B cell (primary cell): ENCODE results near the gene KCNIP2. TPM values are rescaled to one million over a fixed set of nuclear protein-coding genes. Genes with fewer than 3 reads are reported as not detected.

ENCODE experiments used
- ATAC-seq: fragments of 200-7000 bp; cut with Tn5 transposase; one replicate; pipeline ENCODE4 v1.10.0; 2021; ENCODE audit warnings: low read depth, mild to moderate bottlenecking, moderate number of reproducible peaks, moderate library complexity
- CTCF ChIA-PET: fragments of 350-600 bp; sonication (Branson Sonifier 250); formaldehyde crosslinking; loops from one replicate; lab custom pipeline; 2021; ENCODE audit warnings: antibody characterized with exemption, inconsistent platforms; lab: Charles Lee
- POLR2A ChIA-PET: fragments of 350-600 bp; sonication (Branson Sonifier 250); formaldehyde crosslinking; loops from one replicate; lab custom pipeline; 2021; ENCODE audit warnings: antibody characterized with exemption; lab: Charles Lee
- DNase-seq: peaks from one replicate; pipeline ENCODE4 v3.0.0; 2013
- H2AFZ ChIP-seq: 2 replicates; pipeline ENCODE4 v1.6.1; 2012; ENCODE audit warnings: mild to moderate bottlenecking, low read depth, low read length; ENCODE audit not compliant: insufficient read depth, poor library complexity, severe bottlenecking
- H3K27ac ChIP-seq, 2 donors: 1 replicate in 1 of 2; 2 replicates in 1 of 2; pipeline ENCODE4 v1.5.1; 2012 to 2013; ENCODE audit warnings: low read length in 2 of 2, mild to moderate bottlenecking in 2 of 2, moderate library complexity in 1 of 2
- H3K27me3 ChIP-seq, 4 experiments: fragments of 200-600 bp in 1 of 4; sonication (generic) in 1 of 4; replicated peaks in 1 of 4; 1 replicate in 2 of 4; 2 replicates in 2 of 4; pipeline versions ENCODE4 v1.6.1 to v1.7.0; 2013 to 2016; ENCODE audit warnings: low read length in 3 of 4, mild to moderate bottlenecking in 2 of 4, mixed read lengths in 1 of 4, moderate library complexity in 1 of 4; ENCODE audit not compliant: insufficient read depth in 4 of 4, control insufficient read depth in 3 of 4; ENCODE audit errors: control extremely low read depth in 1 of 4
- H3K36me3 ChIP-seq, 2 experiments: replicated peaks in 1 of 2; 1 replicate in 1 of 2; 2 replicates in 1 of 2; pipeline versions ENCODE4 v1.6.1 to v1.7.1; 2013; ENCODE audit warnings: low read length in 1 of 2; ENCODE audit not compliant: insufficient read depth in 2 of 2, control insufficient read depth in 1 of 2; ENCODE audit errors: control extremely low read depth in 1 of 2, extremely low read depth in 1 of 2
- H3K4me1 ChIP-seq, 2 donors: fragments of 200-600 bp in 1 of 2; sonication (generic) in 1 of 2; 1 replicate in 1 of 2; 2 replicates in 1 of 2; pipeline versions ENCODE4 v1.5.1 to v1.6.1; 2013 to 2017; ENCODE audit warnings: low read length in 2 of 2; ENCODE audit not compliant: control insufficient read depth in 2 of 2, insufficient read depth in 2 of 2
- H3K4me2 ChIP-seq: replicated peaks from 2 replicates; pipeline ENCODE3; 2012; ENCODE audit warnings: mild to moderate bottlenecking, low read depth, low read length; ENCODE audit not compliant: poor library complexity, severe bottlenecking
- H3K4me3 ChIP-seq, 5 experiments: fragments of 200-600 bp in 1 of 5; sonication (generic) in 1 of 5; 1 replicate in 3 of 5; 2 replicates in 2 of 5; pipeline versions ENCODE4 v1.5.1 to v1.7.0; 2011 to 2016; ENCODE audit warnings: low read length in 4 of 5, mild to moderate bottlenecking in 4 of 5, low read depth in 2 of 5, control low read depth in 1 of 5, moderate library complexity in 1 of 5; ENCODE audit not compliant: insufficient read depth in 1 of 5; ENCODE audit errors: control extremely low read depth in 1 of 5, extremely low read depth in 1 of 5
- H3K79me2 ChIP-seq: fragments of 200-600 bp; sonication (generic); one replicate; pipeline ENCODE4 v1.6.0; 2016; ENCODE audit warnings: low read length; ENCODE audit not compliant: control insufficient read depth, insufficient read depth
- H3K9ac ChIP-seq: fragments of 200-600 bp; sonication (generic); 2 replicates; pipeline ENCODE4 v1.6.1; 2017; ENCODE audit warnings: mild to moderate bottlenecking, low read length, moderate library complexity
- H3K9me3 ChIP-seq, 3 donors: one replicate each; pipeline versions ENCODE4 v1.6.1 to v1.7.1; 2013; ENCODE audit warnings: low read length in 2 of 3; ENCODE audit not compliant: control insufficient read depth in 2 of 3, insufficient read depth in 1 of 3; ENCODE audit errors: control extremely low read depth in 1 of 3
- H4K20me1 ChIP-seq: 2 replicates; pipeline ENCODE4 v1.6.0; 2012; ENCODE audit warnings: mild to moderate bottlenecking, low read length; ENCODE audit not compliant: insufficient read depth, control insufficient read depth, poor library complexity, severe bottlenecking
- H3K27ac Mint-ChIP-seq: one replicate; pipeline ENCODE4 v1.8.0; 2021; ENCODE audit warnings: mixed read lengths
- H3K27me3 Mint-ChIP-seq: one replicate; pipeline ENCODE4 v1.8.0; 2021; ENCODE audit warnings: mixed read lengths
- H3K4me1 Mint-ChIP-seq: one replicate; pipeline ENCODE4 v1.8.0; 2021; ENCODE audit warnings: mixed read lengths
- H3K4me3 Mint-ChIP-seq: one replicate; pipeline ENCODE4 v1.8.0; 2021; ENCODE audit warnings: mixed read lengths
- H3K9me3 Mint-ChIP-seq: one replicate; pipeline ENCODE4 v1.8.0; 2022; ENCODE audit warnings: mixed read lengths; ENCODE audit not compliant: insufficient read depth
- EZH2 ChIP-seq: IDR thresholded peaks from 2 replicates; pipeline ENCODE4 v1.6.1; 2012; ENCODE audit warnings: borderline replicate concordance, low read depth, mild to moderate bottlenecking, moderate library complexity, low read length; ENCODE audit not compliant: insufficient read depth, poor library complexity, severe bottlenecking
- WGBS: methylation state at CpG from one replicate; pipeline ENCODE4 v1.1.5; 2013; ENCODE audit warnings: missing lambda C conversion rate; ENCODE audit not compliant: insufficient coverage; 5-methylcytosine and 5-hydroxymethylcytosine counted together
- intact Hi-C: fragments of 100-400 bp; cut with micrococcal nuclease; formaldehyde crosslinking; loops from one replicate; pipeline ENCODE4 v1.10.0; 2022
- polyA plus RNA-seq: library from polyadenylated mRNA; depleted of rRNA; stranded (reverse); fragments of >200 nt; gene quantifications from 2 replicates; pipeline ENCODE4 v1.2.3, GENCODE V29; 2012
- total RNA-seq, 2 donors: library from RNA; stranded (reverse); fragments of 120-200 nt in 1 of 2; gene quantifications; 1 replicate in 1 of 2; 2 replicates in 1 of 2; pipeline versions ENCODE4 v1.2.3 to v1.2.4, GENCODE V29; 2013 to 2022
- TF ChIP-seq, protein P1 (sequence below): fragments of 200-600 bp; IDR thresholded peaks from one replicate; pipeline ENCODE4 v1.8.0; 2022; ENCODE audit warnings: antibody characterized with exemption, mild to moderate bottlenecking

KCNIP2 gene
- total and polyA plus RNA-seq, 2 donors (not counting 1 experiment from before 2014, with no cell fraction given): 3.5 to 34.7 TPM

DNA sequence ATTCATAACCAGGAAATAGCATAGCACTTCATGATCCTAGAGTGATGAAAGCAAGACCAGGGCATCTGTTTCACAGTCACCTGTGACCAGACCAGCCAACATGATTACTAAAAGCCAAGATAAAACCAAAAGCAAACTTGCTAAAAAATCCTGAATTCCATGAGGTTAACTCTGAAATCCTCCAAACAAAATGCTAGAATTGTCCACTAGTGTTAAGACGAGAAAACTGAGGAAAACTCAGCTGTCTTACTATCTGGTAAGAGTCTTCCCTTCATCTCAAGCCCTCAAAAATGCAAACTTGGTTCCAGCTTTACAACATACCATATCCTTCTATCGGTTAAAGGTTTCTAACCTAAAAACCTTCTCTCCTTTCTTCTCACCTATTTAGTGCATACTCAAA lies 59.0 kb downstream of the KCNIP2 start:
- peaks cover 0 to under 1% (median 0%) of the 10 kb centered on the region in 4 experiments for H3K27me3 ChIP-seq
- POLR2A ChIA-PET: interaction anchor here (0.6 to 2.4 kb wide), 2 partner anchors 34 to 92 kb away, joined by 5 to 9 read pairs; partner anchors contain the start of gene OGA
- TF ChIP-seq, protein P1, sequence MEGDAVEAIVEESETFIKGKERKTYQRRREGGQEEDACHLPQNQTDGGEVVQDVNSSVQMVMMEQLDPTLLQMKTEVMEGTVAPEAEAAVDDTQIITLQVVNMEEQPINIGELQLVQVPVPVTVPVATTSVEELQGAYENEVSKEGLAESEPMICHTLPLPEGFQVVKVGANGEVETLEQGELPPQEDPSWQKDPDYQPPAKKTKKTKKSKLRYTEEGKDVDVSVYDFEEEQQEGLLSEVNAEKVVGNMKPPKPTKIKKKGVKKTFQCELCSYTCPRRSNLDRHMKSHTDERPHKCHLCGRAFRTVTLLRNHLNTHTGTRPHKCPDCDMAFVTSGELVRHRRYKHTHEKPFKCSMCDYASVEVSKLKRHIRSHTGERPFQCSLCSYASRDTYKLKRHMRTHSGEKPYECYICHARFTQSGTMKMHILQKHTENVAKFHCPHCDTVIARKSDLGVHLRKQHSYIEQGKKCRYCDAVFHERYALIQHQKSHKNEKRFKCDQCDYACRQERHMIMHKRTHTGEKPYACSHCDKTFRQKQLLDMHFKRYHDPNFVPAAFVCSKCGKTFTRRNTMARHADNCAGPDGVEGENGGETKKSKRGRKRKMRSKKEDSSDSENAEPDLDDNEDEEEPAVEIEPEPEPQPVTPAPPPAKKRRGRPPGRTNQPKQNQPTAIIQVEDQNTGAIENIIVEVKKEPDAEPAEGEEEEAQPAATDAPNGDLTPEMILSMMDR: no peak
- no peak for TF ChIP-seq EZH2
- peaks cover 55% of the 10 kb centered on the region for H4K20me1 ChIP-seq
- H3K4me1 ChIP-seq: peaks cover 19 to 43% of the 10 kb centered on the region in 2 donors
- WGBS: 100% methylated on average over 1 of the region's 2 CpGs
- no peaks in the 10 kb centered on the region for H3K9me3 ChIP-seq
- H3K27ac Mint-ChIP-seq: peak overlapping the region; percentile 80
- CTCF ChIA-PET: interaction anchor here (0.7 to 5.0 kb wide), 10 partner anchors 9 to 288 kb away, joined by 3 to 48 read pairs (median 4); partner anchors contain the start of gene OGA
- H3K79me2 ChIP-seq: peaks cover 21% of the 10 kb centered on the region
- H3K27me3 Mint-ChIP-seq: no peaks in the 10 kb centered on the region
- peak overlapping the region; percentile 99 for H3K4me3 Mint-ChIP-seq
- no peak for DNase-seq
- intact Hi-C loops: loop anchor here (5.0 kb wide), 1 partner anchor 197 kb away; the partner anchor contains the start of genes DPCD and POLL
- no peak overlapping the region for H3K4me2 ChIP-seq
- peak overlapping the region in 1 of 2 donors; percentile 69 for H3K27ac ChIP-seq
- H3K9ac ChIP-seq: no peak overlapping the region
- peaks cover 0 to 49% of the 10 kb centered on the region in 2 experiments for H3K36me3 ChIP-seq
- H3K4me3 ChIP-seq: no peak overlapping the region
- H3K4me1 Mint-ChIP-seq: peaks cover 44% of the 10 kb centered on the region
- H2AFZ ChIP-seq: no peak overlapping the region
- no peak for ATAC-seq
- no peaks in the 10 kb centered on the region for H3K9me3 Mint-ChIP-seq

DNA sequence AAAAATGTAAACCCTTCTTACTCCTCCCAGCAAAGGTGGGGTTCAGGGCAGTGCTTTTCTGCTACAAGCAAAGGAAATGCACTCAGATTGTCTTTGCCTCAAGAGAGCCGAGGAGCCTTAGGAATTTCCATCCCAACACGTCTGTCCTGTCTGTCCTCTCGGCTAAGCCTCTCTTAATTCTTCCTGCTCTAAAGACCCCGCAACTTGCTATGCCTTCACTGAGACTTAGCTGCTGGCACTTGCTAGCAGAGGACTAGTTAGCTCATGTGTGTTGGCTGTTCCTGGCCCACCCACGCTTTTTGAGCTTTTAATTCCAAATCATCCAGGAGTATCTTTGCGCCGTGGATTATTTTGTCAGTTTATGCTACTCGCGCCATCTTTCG lies 59.9 kb downstream of the KCNIP2 start:
- no peak for TF ChIP-seq EZH2
- TF ChIP-seq, protein P1: no peak
- peaks cover 52% of the 10 kb centered on the region for H3K4me1 Mint-ChIP-seq
- H3K9ac ChIP-seq: peak overlapping the region; percentile 71
- H2AFZ ChIP-seq: peak overlapping the region; percentile 86
- 69% methylated on average over 6 of the region's 10 CpGs for WGBS
- no peak for ATAC-seq
- peak overlapping the region; percentile 80 for H3K27ac Mint-ChIP-seq
- peaks cover 57% of the 10 kb centered on the region for H4K20me1 ChIP-seq
- peaks cover 27 to 52% of the 10 kb centered on the region in 2 donors for H3K4me1 ChIP-seq
- peaks cover 0 to 42% of the 10 kb centered on the region in 2 experiments for H3K36me3 ChIP-seq
- ChIA-PET POLR2A (interaction anchor here (0.5 to 2.4 kb wide), 4 partner anchors 8 to 368 kb away, joined by 3 to 9 read pairs (median 6); partner anchors contain the start of gene OGA), CTCF (interaction anchor here (0.5 to 5.0 kb wide), 13 partner anchors 9 to 695 kb away, joined by 3 to 48 read pairs (median 4); partner anchors contain the start of gene OGA)
- peak overlapping the region; percentile 99 for H3K4me3 Mint-ChIP-seq
- H3K9me3 Mint-ChIP-seq: no peaks in the 10 kb centered on the region
- peak overlapping the region; percentile 95 for H3K4me2 ChIP-seq
- peaks cover 0 to 9% (median 4%) of the 10 kb centered on the region in 4 experiments for H3K27me3 ChIP-seq
- peaks cover 24% of the 10 kb centered on the region for H3K79me2 ChIP-seq
- H3K9me3 ChIP-seq: peaks cover 0 to 7% (median 0%) of the 10 kb centered on the region in 3 donors
- H3K27ac ChIP-seq: peak overlapping the region; percentile 8 to 69
- H3K27me3 Mint-ChIP-seq: peaks cover 5% of the 10 kb centered on the region
- H3K4me3 ChIP-seq: peak overlapping the region; percentile 18 to 73 (median 67)
- intact Hi-C loops: loop anchor here (1.0 to 5.0 kb wide), 3 partner anchors 35 to 282 kb away; partner anchors contain the start of genes DPCD, HPS6, OGA and POLL
- no peak for DNase-seq
